Measurements from ENCODE around the gene CNTNAP2. TPM values are rescaled to one million over a fixed set of nuclear protein-coding genes. Genes with fewer than 3 reads are reported as not detected.

CNTNAP2 gene
- total RNA-seq, 6 experiments from 2014 or later, result 1.8 to 8.1 (median 3.9) TPM

GRCh38 chr7:148385009-148385682, 2268.5 kb downstream of the CNTNAP2 start:
- TF ChIP-seq POLR2A (IDR thresholded peaks at IDR 0.05) (no peak), CTCF (IDR thresholded peaks at IDR 0.05) (no peak)
- Histone ChIP-seq H3K4me3 (no peak overlapping the region), H3K27ac (no peak overlapping the region), H3K36me3 (no peaks in the 10 kb centered on the region), H3K4me1 (no peaks in the 10 kb centered on the region), H3K9me3 (no peaks in the 10 kb centered on the region), H3K27me3 (no peaks in the 10 kb centered on the region)
- WGBS (ENCODE audit: insufficient coverage, low coverage, low lambda C conversion rate, missing lambda C conversion rate), result 90% methylated on average over 9 of the region's 10 CpGs
- intact Hi-C loops (cut with DNase I), result no loop called here
- no peak for DNase-seq
- no peak for ATAC-seq

- Histone ChIP-seq H3K4me3 (no peak overlapping the region), H3K27me3 (no peaks in the 10 kb centered on the region), H3K9me3 (no peaks in the 10 kb centered on the region), H3K4me1 (no peaks in the 10 kb centered on the region), H3K36me3 (no peaks in the 10 kb centered on the region), H3K27ac (no peak overlapping the region)
- intact Hi-C loops (cut with DNase I), result no loop called here
- ATAC-seq (no peak), DNase-seq (no peak)
- TF ChIP-seq CTCF (IDR thresholded peaks at IDR 0.05) (no peak), POLR2A (IDR thresholded peaks at IDR 0.05) (no peak)
Measured at GRCh38 chr7:148390381-148390780, 2273.8 kb downstream of the CNTNAP2 start.

GRCh38 chr7:148391591-148391990, 2275.0 kb downstream of the CNTNAP2 start:
- intact Hi-C loops (cut with DNase I), result no loop called here
- no peak overlapping the region for H3K27ac ChIP-seq
- ATAC-seq (no peak), DNase-seq (no peak)
- H3K36me3 ChIP-seq, result no peaks in the 10 kb centered on the region
- H3K4me1 ChIP-seq, result no peaks in the 10 kb centered on the region
- H3K27me3 ChIP-seq, result no peaks in the 10 kb centered on the region
- H3K9me3 ChIP-seq, result no peaks in the 10 kb centered on the region
- TF ChIP-seq CTCF (IDR thresholded peaks at IDR 0.05), result no peak
- TF ChIP-seq POLR2A (IDR thresholded peaks at IDR 0.05), result no peak
- H3K4me3 ChIP-seq, result no peak overlapping the region
- WGBS (ENCODE audit: insufficient coverage, low coverage, low lambda C conversion rate, missing lambda C conversion rate), result 83% methylated on average over 4 of the region's 4 CpGs

- no peak for TF ChIP-seq CTCF (IDR thresholded peaks at IDR 0.05)
- TF ChIP-seq POLR2A (IDR thresholded peaks at IDR 0.05), result no peak
- intact Hi-C loops (cut with DNase I), result no loop called here
- DNase-seq (no peak), ATAC-seq (no peak)
- H3K36me3 ChIP-seq, result no peaks in the 10 kb centered on the region
- no peaks in the 10 kb centered on the region for H3K27me3 ChIP-seq
- no peaks in the 10 kb centered on the region for H3K4me1 ChIP-seq
- no peak overlapping the region for H3K27ac ChIP-seq
- no peak overlapping the region for H3K4me3 ChIP-seq
- H3K9me3 ChIP-seq, result no peaks in the 10 kb centered on the region
- 71% methylated on average over 1 of the region's 3 CpGs for WGBS (ENCODE audit: insufficient coverage, low coverage, low lambda C conversion rate, missing lambda C conversion rate)
Measured at GRCh38 chr7:148394582-148394981, 2278.0 kb downstream of the CNTNAP2 start.
